ENCODE results near the gene NEUROG3. TPM values are rescaled to one million over a fixed set of nuclear protein-coding genes. Genes with fewer than 3 reads are reported as not detected.

The NEUROG3 gene
- total and polyA plus RNA-seq, 2 of the 8 experiments (the other 6 are each of a cell fraction or from before 2014, with no cell fraction given), result 0.45 TPM; not detected in 1

DNA sequence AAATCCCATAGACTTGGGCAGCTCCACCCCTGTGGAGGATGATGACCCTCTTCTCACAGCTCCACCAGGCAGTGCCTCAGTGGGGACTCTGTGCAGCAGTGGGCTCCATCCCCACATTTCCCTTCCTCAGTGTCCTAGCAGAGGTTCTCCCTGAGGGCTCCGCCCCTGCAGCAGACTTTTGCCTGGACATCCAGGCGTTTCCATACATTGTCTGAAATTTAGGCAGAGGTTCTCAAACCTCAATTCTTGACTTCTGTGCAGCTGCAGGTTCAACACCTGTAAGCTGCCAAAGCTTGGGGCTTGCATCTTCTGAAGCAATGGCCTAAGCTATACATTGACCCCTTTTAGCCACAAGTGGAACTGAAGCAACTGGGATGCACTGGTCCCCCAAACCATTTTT is 31.8 kb downstream of the NEUROG3 start:
- H2BK15ac ChIP-seq (ENCODE audit: low read length), result no peak overlapping the region
- POLR2A ChIA-PET (ENCODE audit: partially characterized antibody), result no interaction called here
- peaks cover 0 to 4% (median 0%) of the 10 kb centered on the region in 4 experiments; a peak in 1 of 7 replicates for H3K4me1 ChIP-seq (replicated peaks in 1 of 4; ENCODE audit: control insufficient read depth in 3 of 4, insufficient read depth in 4 of 4, low read length in 3 of 4)
- H3K79me1 ChIP-seq (ENCODE audit: low read depth, low read length), result no peaks in the 10 kb centered on the region
- H3K4me3 ChIP-seq (ENCODE audit: extremely low read depth in 1 of 4, insufficient read depth in 2 of 4, low read depth in 3 of 4, low read length in 4 of 4), result no peak overlapping the region
- H3K79me2 ChIP-seq (ENCODE audit: control insufficient read depth in 1 of 2, insufficient read depth in 2 of 2, low read length in 2 of 2), result no peaks in the 10 kb centered on the region
- H3K18ac ChIP-seq (ENCODE audit: extremely low read depth, low read length), result no peak overlapping the region
- no peak overlapping the region for H3K23ac ChIP-seq (ENCODE audit: insufficient read length)
- H4K5ac ChIP-seq (ENCODE audit: insufficient read length, low read depth, low read length), result no peak overlapping the region
- no peak overlapping the region for H2BK20ac ChIP-seq (ENCODE audit: low read length)
- H2AFZ ChIP-seq (ENCODE audit: low read length), result no peak overlapping the region
- H4K8ac ChIP-seq (ENCODE audit: extremely low read depth, insufficient read depth, low read length), result no peak overlapping the region
- no peak for TF ChIP-seq MAX (IDR thresholded peaks at IDR 0.05)
- TF ChIP-seq PHF8 (conservative IDR thresholded peaks at IDR 0.05; ENCODE audit: low read depth, low read length), result no peak
- no peak for TF ChIP-seq CBX5 (IDR thresholded peaks at IDR 0.05; ENCODE audit: low read depth, low read length)
- TF ChIP-seq BRCA1 (IDR thresholded peaks at IDR 0.05; ENCODE audit: low read depth, low read length), result no peak
- no peaks in the 10 kb centered on the region for H4K20me1 ChIP-seq (replicated peaks in 1 of 2; ENCODE audit: control insufficient read depth in 1 of 2, insufficient read depth in 2 of 2, low read length in 2 of 2)
- no peaks in the 10 kb centered on the region; a peak in 1 of 7 replicates for H3K27me3 ChIP-seq (replicated peaks in 1 of 4; ENCODE audit: control insufficient read depth in 3 of 4, extremely low read depth in 1 of 4, insufficient read depth in 3 of 4, low read length in 3 of 4)
- no peak overlapping the region for H3K4me2 ChIP-seq (ENCODE audit: insufficient read depth in 1 of 2, low read depth in 2 of 2, low read length in 2 of 2)
- no peak overlapping the region for H3K27ac ChIP-seq (ENCODE audit: low read depth, low read length)
- no peak overlapping the region for H4K91ac ChIP-seq (replicated peaks; ENCODE audit: insufficient read length, low read length)
- H3K9me3 ChIP-seq (ENCODE audit: insufficient read depth in 2 of 2, low read depth in 1 of 2, low read length in 1 of 2), result peaks cover 21 to 23% of the 10 kb centered on the region in 2 experiments
- 94% methylated on average over 2 of the region's 2 CpGs; no CpG with 5 or more reads in 1 of the 2 experiments for WGBS, 2 experiments (ENCODE audit: extremely low coverage in 1 of 2, insufficient coverage in 1 of 2, insufficient read length in 1 of 2, insufficient replicate concordance in 2 of 2, low coverage in 1 of 2, low lambda C conversion rate in 2 of 2, missing lambda C conversion rate in 1 of 2)
- H3K23me2 ChIP-seq (ENCODE audit: low read depth, low read length), result no peaks in the 10 kb centered on the region; the same call in 1 of the 2 replicates
- H3K4ac ChIP-seq (replicated peaks; ENCODE audit: insufficient read length, low read depth, low read length), result no peak overlapping the region
- H3K56ac ChIP-seq (replicated peaks; ENCODE audit: insufficient read length, low read depth, low read length), result no peak overlapping the region
- no peak for DNase-seq (ENCODE audit: low read depth in 1 of 2, low spot score in 2 of 2)
- H2BK120ac ChIP-seq (replicated peaks; ENCODE audit: low read depth, low read length), result no peak overlapping the region
- no peak overlapping the region for H3K9ac ChIP-seq (replicated peaks in 1 of 4; ENCODE audit: extremely low read depth in 1 of 4, low read depth in 3 of 4, low read length in 3 of 4)
- CTCF ChIA-PET (ENCODE audit: partially characterized antibody), result no interaction called here
- H2BK12ac ChIP-seq (ENCODE audit: low read depth, low read length), result no peak overlapping the region
- no peak overlapping the region for H2BK5ac ChIP-seq (ENCODE audit: low read depth, low read length)
- no peaks in the 10 kb centered on the region; a peak in 1 of 8 replicates for H3K36me3 ChIP-seq (ENCODE audit: control insufficient read depth in 2 of 4, insufficient read depth in 4 of 4, low read length in 3 of 4)
- H2AK5ac ChIP-seq (ENCODE audit: low read depth, low read length), result no peak overlapping the region
- FAIRE-seq, result no peak
- H3K14ac ChIP-seq (ENCODE audit: insufficient read length), result no peak overlapping the region
